Ovary (tissue), 9 donors: Measurements from ENCODE around the gene MBD5. TPM values are rescaled to one million over a fixed set of nuclear protein-coding genes. Genes with fewer than 3 reads are reported as not detected.

ENCODE experiments used
- DNase-seq, 5 donors: peaks; one replicate each; pipeline ENCODE4 v3.0.0-alpha.2; 2019 to 2020
- H3K27ac ChIP-seq, 2 donors: fragments of 200-600 bp; one replicate each; pipeline versions ENCODE4 v1.5.1 to v1.8.0; 2019 to 2022
- H3K27me3 ChIP-seq: fragments of 200-600 bp; one replicate; pipeline ENCODE4 v1.8.0; 2022
- H3K36me3 ChIP-seq: fragments of 200-600 bp; sonication (generic); one replicate; pipeline ENCODE4 v1.5.1; 2019
- H3K4me1 ChIP-seq: one replicate; pipeline ENCODE4 v1.8.1; 2013; ENCODE audit warnings: mild to moderate bottlenecking, moderate library complexity; ENCODE audit not compliant: insufficient read depth
- H3K4me3 ChIP-seq: fragments of 200-600 bp; sonication (generic); one replicate; pipeline ENCODE4 v1.5.1; 2017
- H3K9me3 ChIP-seq, 2 donors: fragments of 200-600 bp in 1 of 2; sonication (generic) in 1 of 2; one replicate each; pipeline versions ENCODE4 v1.5.1 to v1.8.1; 2013 to 2019; ENCODE audit warnings: mild to moderate bottlenecking in 1 of 2, moderate library complexity in 1 of 2
- EP300 ChIP-seq: sonication (generic); formaldehyde crosslinking; IDR thresholded peaks from one replicate; pipeline ENCODE4 v1.6.1; 2017; ENCODE audit warnings: antibody characterized with exemption
- POLR2A ChIP-seq: fragments of 450-650 bp; IDR thresholded peaks from one replicate; pipeline ENCODE4 v1.6.1; 2017; ENCODE audit warnings: antibody characterized with exemption, mild to moderate bottlenecking, moderate library complexity
- WGBS, 3 donors: extraction: QIAGEN DNeasy Blood & Tissue Kit in 1 of 3; methylation state at CpG; one replicate each; pipeline versions ENCODE4 v1.1.5 to v1.1.7; 2013 to 2017; 5-methylcytosine and 5-hydroxymethylcytosine counted together
- intact Hi-C, 4 donors: fragments of 100-400 bp; cut with DNase I; formaldehyde crosslinking; loops; one replicate each; pipeline versions ENCODE4 v1.11.0 to v1.15.1; 2022 to 2023
- polyA plus RNA-seq, 2 donors: library from polyadenylated mRNA; stranded (reverse); fragments of 200-250 nt in 1 of 2; fragments of 350-450 nt in 1 of 2; fragmentation: Illumina TruSeq in 1 of 2; extraction: RNeasy Lipid Tissue Mini Kit (QIAGEN cat#74804) in 1 of 2; gene quantifications; one replicate each; pipeline ENCODE4 v1.2.3, GENCODE V29; 2013 to 2014
- total RNA-seq, 7 donors: library from RNA; depleted of rRNA in 2 of 7; stranded (reverse); fragments of >200 nt in 2 of 7; fragmentation: NEBNext Ultra II Directional in 3 of 7; extraction: Animal tissue kit (Norgen Biotek cat#: 25700) in 3 of 7; gene quantifications; one replicate each; pipeline versions ENCODE4 v1.1.0 to v1.2.4, GENCODE V29; 2016 to 2023
- TF ChIP-seq, protein P1 (sequence below), 3 donors: fragments of 450-650 bp in 2 of 3; fragments of 200-600 bp in 1 of 3; IDR thresholded peaks; one replicate each; pipeline versions ENCODE4 v1.5.1 to v1.8.0; 2016 to 2022; ENCODE audit warnings: antibody characterized with exemption in 3 of 3, mild to moderate bottlenecking in 1 of 3
- donor health status: DM: no; HTN: no; CAD: no; lungs with moderate emphysema.
- donor health status: DM: no; HTN: no; CAD: no.
- donor health status: Bipolar disorder and iron deficiency.
- donor health status: DM: yes; HTN: yes; CAD: no.
- donor health status: DM: no; HTN: no; CAD: no.
- donor health status: DM: yes; HTN: yes; CAD: no.

The MBD5 gene
- total and polyA plus RNA-seq, 9 donors: 8.5 to 66.3 (median 45.8) TPM

DNA sequence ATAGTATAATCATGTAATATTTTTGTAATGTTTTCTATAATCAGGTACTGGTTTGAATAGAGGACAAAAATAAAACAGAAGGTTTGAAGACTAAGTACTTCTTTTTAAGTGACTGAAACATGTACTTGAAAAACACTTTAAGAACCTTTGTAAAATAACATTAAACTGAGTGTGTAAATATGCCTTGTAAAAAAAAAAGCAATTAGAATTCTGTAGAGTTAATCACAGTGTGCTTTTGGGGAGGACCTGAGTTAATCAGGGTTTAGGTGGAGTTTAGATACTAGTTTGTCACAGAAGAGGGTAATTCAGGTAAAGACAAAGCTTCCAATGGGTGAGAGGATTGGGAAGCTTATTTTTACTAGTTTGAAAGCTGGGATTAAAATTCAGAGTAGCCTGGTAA lies 10.3 kb downstream of the MBD5 start:
- Histone ChIP-seq H3K9me3 (no peaks in the 10 kb centered on the region), H3K27ac (no peak overlapping the region), H3K4me3 (no peak overlapping the region), H3K4me1 (no peaks in the 10 kb centered on the region), H3K36me3 (no peaks in the 10 kb centered on the region), H3K27me3 (no peaks in the 10 kb centered on the region)
- TF ChIP-seq POLR2A (no peak), EP300 (no peak)
- TF ChIP-seq, protein P1, sequence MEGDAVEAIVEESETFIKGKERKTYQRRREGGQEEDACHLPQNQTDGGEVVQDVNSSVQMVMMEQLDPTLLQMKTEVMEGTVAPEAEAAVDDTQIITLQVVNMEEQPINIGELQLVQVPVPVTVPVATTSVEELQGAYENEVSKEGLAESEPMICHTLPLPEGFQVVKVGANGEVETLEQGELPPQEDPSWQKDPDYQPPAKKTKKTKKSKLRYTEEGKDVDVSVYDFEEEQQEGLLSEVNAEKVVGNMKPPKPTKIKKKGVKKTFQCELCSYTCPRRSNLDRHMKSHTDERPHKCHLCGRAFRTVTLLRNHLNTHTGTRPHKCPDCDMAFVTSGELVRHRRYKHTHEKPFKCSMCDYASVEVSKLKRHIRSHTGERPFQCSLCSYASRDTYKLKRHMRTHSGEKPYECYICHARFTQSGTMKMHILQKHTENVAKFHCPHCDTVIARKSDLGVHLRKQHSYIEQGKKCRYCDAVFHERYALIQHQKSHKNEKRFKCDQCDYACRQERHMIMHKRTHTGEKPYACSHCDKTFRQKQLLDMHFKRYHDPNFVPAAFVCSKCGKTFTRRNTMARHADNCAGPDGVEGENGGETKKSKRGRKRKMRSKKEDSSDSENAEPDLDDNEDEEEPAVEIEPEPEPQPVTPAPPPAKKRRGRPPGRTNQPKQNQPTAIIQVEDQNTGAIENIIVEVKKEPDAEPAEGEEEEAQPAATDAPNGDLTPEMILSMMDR (IDR thresholded peaks at IDR 0.05): no peak
- DNase-seq: no peak
- intact Hi-C loops: no loop called here

DNA sequence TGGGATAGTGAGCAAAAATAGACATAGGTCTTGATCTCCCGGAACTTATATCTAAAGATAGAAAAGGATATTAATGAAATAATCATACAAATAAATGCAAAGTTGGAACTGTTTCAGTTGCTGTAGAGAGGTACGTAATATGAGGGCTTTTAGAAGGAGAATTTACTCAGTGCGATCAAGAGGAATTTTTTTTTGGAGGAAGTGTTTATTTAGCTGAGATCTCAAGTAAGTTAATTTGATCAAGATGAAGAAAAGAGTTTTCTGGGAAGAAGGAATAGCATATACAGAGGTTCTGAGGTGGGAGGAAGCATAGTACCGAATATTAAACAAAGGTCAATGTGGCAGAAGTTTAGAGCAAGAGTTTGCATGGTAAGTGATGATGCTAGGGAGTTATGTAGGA lies 11.3 kb downstream of the MBD5 start:
- Histone ChIP-seq H3K4me3 (no peak overlapping the region), H3K27ac (no peak overlapping the region), H3K4me1 (no peaks in the 10 kb centered on the region), H3K27me3 (no peaks in the 10 kb centered on the region), H3K9me3 (no peaks in the 10 kb centered on the region), H3K36me3 (no peaks in the 10 kb centered on the region)
- WGBS, 3 donors: 85 to 92% (median 88%) methylated on average over 4 of the region's 4 CpGs
- DNase-seq: no peak
- intact Hi-C loops: no loop called here
- TF ChIP-seq, protein P1 (IDR thresholded peaks at IDR 0.05): no peak
- no peak for TF ChIP-seq POLR2A
- no peak for TF ChIP-seq EP300

DNA sequence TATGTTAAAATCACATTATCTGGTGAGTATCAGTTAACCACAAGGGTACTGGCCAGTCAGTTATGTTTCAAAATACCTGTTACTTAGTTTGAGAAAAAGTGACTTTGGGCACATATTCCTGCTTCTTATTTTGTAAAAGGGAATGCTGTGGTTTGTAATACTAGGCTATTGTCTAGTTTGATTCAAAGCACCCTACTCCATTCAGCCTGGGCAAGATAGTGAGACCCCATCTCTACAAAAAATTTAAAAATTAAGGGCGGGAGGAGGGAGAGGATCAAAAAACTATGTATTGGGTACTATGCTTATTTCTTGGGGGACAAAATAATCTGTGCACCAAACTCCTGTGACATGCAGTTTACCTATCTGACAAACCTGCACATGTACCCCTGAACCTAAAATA lies 18.9 kb downstream of the MBD5 start:
- Histone ChIP-seq H3K27ac (no peak overlapping the region), H3K4me3 (no peak overlapping the region), H3K36me3 (no peaks in the 10 kb centered on the region), H3K27me3 (no peaks in the 10 kb centered on the region), H3K4me1 (no peaks in the 10 kb centered on the region), H3K9me3 (no peaks in the 10 kb centered on the region)
- WGBS, 3 donors: 89 to 95% (median 95%) methylated on average over 1 of the region's 1 CpG
- TF ChIP-seq, protein P1 (IDR thresholded peaks at IDR 0.05): no peak
- no peak for TF ChIP-seq EP300
- no peak for TF ChIP-seq POLR2A
- no peak for DNase-seq
- intact Hi-C loops: no loop called here

DNA sequence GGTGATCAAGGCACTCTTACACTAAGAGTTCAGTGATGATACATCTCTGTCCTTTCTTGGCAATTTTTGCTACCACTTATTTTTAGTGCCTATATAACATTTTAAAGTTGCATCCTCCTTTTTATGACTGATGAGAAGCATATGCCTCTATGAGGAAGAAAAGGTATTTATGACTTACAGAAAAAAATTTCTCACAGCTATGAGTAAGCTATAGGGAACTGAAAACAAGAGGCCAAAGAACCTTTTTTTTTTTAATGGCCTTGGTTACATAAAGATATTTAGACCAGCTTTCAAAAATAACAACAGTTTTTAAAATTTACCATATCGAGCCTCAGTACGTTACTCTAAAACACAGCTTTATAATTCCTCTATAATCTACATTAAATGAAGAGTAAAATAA lies 21.3 kb downstream of the MBD5 start:
- DNase-seq: no peak
- Histone ChIP-seq H3K36me3 (no peaks in the 10 kb centered on the region), H3K27ac (no peak overlapping the region), H3K9me3 (no peaks in the 10 kb centered on the region), H3K27me3 (no peaks in the 10 kb centered on the region), H3K4me3 (no peak overlapping the region), H3K4me1 (no peaks in the 10 kb centered on the region)
- TF ChIP-seq, protein P1 (IDR thresholded peaks at IDR 0.05): no peak
- TF ChIP-seq POLR2A (no peak), EP300 (no peak)
- intact Hi-C loops: no loop called here
- WGBS, 3 donors: 89 to 99% (median 99%) methylated on average over 2 of the region's 2 CpGs

DNA sequence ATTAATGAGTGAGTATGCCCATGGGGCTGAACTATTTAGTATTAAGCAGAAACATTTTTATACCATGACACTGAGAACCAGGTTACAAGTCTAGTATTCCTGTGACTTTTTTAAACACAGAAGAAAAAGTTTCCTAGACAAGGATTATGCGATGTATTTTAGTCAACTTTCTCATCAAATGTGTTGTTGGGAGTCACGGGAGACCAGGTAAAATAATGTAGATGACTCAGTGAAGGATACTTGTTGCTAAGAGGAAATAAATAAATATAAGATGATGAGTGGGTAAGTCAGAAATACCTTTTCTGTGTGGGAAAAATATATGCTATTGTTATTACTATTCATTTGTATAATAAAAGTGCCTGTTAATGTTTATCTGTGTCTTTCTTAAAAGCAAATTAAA lies 23.4 kb downstream of the MBD5 start:
- peaks cover 2% of the 10 kb centered on the region for H3K4me1 ChIP-seq
- no peak for TF ChIP-seq POLR2A
- TF ChIP-seq, protein P1 (IDR thresholded peaks at IDR 0.05): no peak
- TF ChIP-seq EP300: no peak
- H3K9me3 ChIP-seq: no peaks in the 10 kb centered on the region
- no peaks in the 10 kb centered on the region for H3K36me3 ChIP-seq
- DNase-seq: no peak
- H3K27me3 ChIP-seq: no peaks in the 10 kb centered on the region
- no peak overlapping the region for H3K4me3 ChIP-seq
- 96 to 98% (median 97%) methylated on average over 2 of the region's 2 CpGs for whole genome bisulfite sequencing, 3 donors
- intact Hi-C loops: no loop called here
- no peak overlapping the region for H3K27ac ChIP-seq
